Posterior vena cava (tissue), 2 donors: Measurements from ENCODE around the gene ANKRD53. TPM values are rescaled to one million over a fixed set of nuclear protein-coding genes. Genes with fewer than 3 reads are reported as not detected.

ENCODE experiments used
- DNase-seq: peaks from one replicate; pipeline ENCODE4 v3.0.0-alpha.2; 2020; ENCODE audit warnings: low spot score
- intact Hi-C, 2 donors: fragments of 100-400 bp; cut with DNase I; formaldehyde crosslinking; loops; one replicate each; pipeline versions ENCODE4 v1.14.1 to v1.14.2; 2022 to 2023
- long read RNA-seq, 2 donors: library from polyadenylated mRNA; unstranded; transcript quantifications; one replicate each; pipeline ENCODE4 v2.0.0, GENCODE V29; 2020 to 2021
- total RNA-seq, 2 donors: library from RNA; stranded (reverse); fragmentation: NEBNext Ultra II Directional; extraction: Animal tissue kit (Norgen Biotek cat#: 25700); gene quantifications; one replicate each; pipeline ENCODE4 v1.2.1, GENCODE V29; 2021
- donor health status: DM: yes; HTN: yes; CAD: no.
- donor health status: DM: yes; HTN: yes; CAD: no.

The ANKRD53 gene
- 1 to 10 TPM; 1.4 to 2.3 TPM for total RNA-seq
- long read RNA-seq, donor 1, partial matches to known transcripts: 1 of 4 reads
- long read RNA-seq, donor 1, other reads (novel, unspliced or antisense): 3 of 4 reads
- long read RNA-seq, donor 2, partial matches to known transcripts: 2 of 10 reads
- long read RNA-seq, donor 2, other reads (novel, unspliced or antisense): 2 of 10 reads

- peak; percentile 87 for DNase-seq
- intact Hi-C loops: no loop called here
Observed at GRCh38 chr2:70978341-70979179, at the start of gene ANKRD53. ANKRD53 (plus strand) TSS chr2:70978630; CDS start chr2:70978646, 16 bp downstream.

- DNase-seq: peak; percentile 35
- intact Hi-C loops: no loop called here
Observed at GRCh38 chr2:70930371-70931329, 47.8 kb upstream of the ANKRD53 start.

- intact Hi-C loops: no loop called here
- DNase-seq: no peak
Observed at GRCh38 chr2:70931376-70932000, 46.9 kb upstream of the ANKRD53 start.

- DNase-seq: no peak
- intact Hi-C loops: no loop called here
Observed at GRCh38 chr2:70932631-70933230, 45.7 kb upstream of the ANKRD53 start.

GRCh38 chr2:70934981-70935380 lies 43.4 kb upstream of the ANKRD53 start:
- intact Hi-C loops: no loop called here
- DNase-seq: peak; percentile 51

GRCh38 chr2:70935468-70936164 lies 42.8 kb upstream of the ANKRD53 start, which contains the start of gene ATP6V1B1:
ATP6V1B1 (plus strand) TSS chr2:70935900; CDS start chr2:70935955, 55 bp downstream.
- DNase-seq: peak; percentile 64

GRCh38 chr2:70936165-70936978 lies 42.1 kb upstream of the ANKRD53 start:
- peak; percentile 37 for DNase-seq
- intact Hi-C loops: no loop called here

More at GRCh38 chr2:70935468-70936164, 42.8 kb upstream of the ANKRD53 start, which contains the start of gene ATP6V1B1:
- intact Hi-C loops: no loop called here

GRCh38 chr2:70936979-70937811 lies 41.2 kb upstream of the ANKRD53 start:
- intact Hi-C loops: no loop called here
- DNase-seq: peak; percentile 55

GRCh38 chr2:70937866-70938585 lies 40.4 kb upstream of the ANKRD53 start:
- peak; percentile 64 for DNase-seq
- intact Hi-C loops: no loop called here

GRCh38 chr2:70938586-70938950 lies 39.9 kb upstream of the ANKRD53 start:
- intact Hi-C loops: no loop called here
- peak; percentile 56 for DNase-seq

GRCh38 chr2:70939001-70939838 lies 39.2 kb upstream of the ANKRD53 start:
- intact Hi-C loops: no loop called here
- DNase-seq: peak; percentile 50

- DNase-seq: peak; percentile 76
- intact Hi-C loops: no loop called here
Observed at GRCh38 chr2:70939839-70940580, 38.4 kb upstream of the ANKRD53 start.

- peak; percentile 29 for DNase-seq
- intact Hi-C loops: no loop called here
Observed at GRCh38 chr2:70941186-70941585, 37.2 kb upstream of the ANKRD53 start.

GRCh38 chr2:70941701-70942100 lies 36.7 kb upstream of the ANKRD53 start:
- intact Hi-C loops: no loop called here
- DNase-seq: peak; percentile 46
